HG03095 (cell line): ENCODE data around the gene CYP2U1.
"Not testable (repeated sequence)": the region's sequence is repeated elsewhere in the genome, so short reads cannot be mapped to it uniquely, and the experiment has no call there.

Experiments used
- ATAC-seq: cut with Tn5 transposase; IDR thresholded peaks from one replicate; pipeline ENCODE4 v1.9.1; 2021; ENCODE audit warnings: moderate library complexity; ENCODE audit not compliant: unreplicated experiment

CYP2U1 gene

GRCh38 chr4:107917500-107917899, 13.8 kb upstream of the CYP2U1 start:
- ATAC-seq, result no peak

- no peak for ATAC-seq
Observed at GRCh38 chr4:107922486-107923473, 8.6 kb upstream of the CYP2U1 start.

- ATAC-seq, result not testable (repeated sequence)
Observed at GRCh38 chr4:107925713-107926112, 5.6 kb upstream of the CYP2U1 start.

GRCh38 chr4:107926875-107927274, 4.5 kb upstream of the CYP2U1 start:
- not testable (repeated sequence) for ATAC-seq

GRCh38 chr4:107931775-107932321, 499 bp downstream of the CYP2U1 start:
- peak; percentile 23 for ATAC-seq

GRCh38 chr4:107935246-107935645, 3.9 kb downstream of the CYP2U1 start:
- ATAC-seq, result no peak

GRCh38 chr4:107937040-107937439, 5.7 kb downstream of the CYP2U1 start:
- ATAC-seq, result peak; percentile 42

GRCh38 chr4:107939307-107939706, 8.0 kb downstream of the CYP2U1 start:
- no peak for ATAC-seq

- ATAC-seq, result no peak
Observed at GRCh38 chr4:107945809-107946208, 14.5 kb downstream of the CYP2U1 start.

GRCh38 chr4:107950746-107951540, 19.6 kb downstream of the CYP2U1 start:
- ATAC-seq, result no peak

- no peak for ATAC-seq
Observed at GRCh38 chr4:107951551-107951950, 20.2 kb downstream of the CYP2U1 start.

- ATAC-seq, result no peak
Observed at GRCh38 chr4:107956011-107956410, 24.7 kb downstream of the CYP2U1 start.

- no peak for ATAC-seq
Observed at GRCh38 chr4:107966903-107967302, 35.6 kb downstream of the CYP2U1 start.

- not testable (repeated sequence) for ATAC-seq
Observed at GRCh38 chr4:107967519-107967918, 36.2 kb downstream of the CYP2U1 start.

- ATAC-seq, result not testable (repeated sequence)
Observed at GRCh38 chr4:107967921-107968320, 36.6 kb downstream of the CYP2U1 start.

- ATAC-seq, result no peak
Observed at GRCh38 chr4:107970063-107970798, 38.9 kb downstream of the CYP2U1 start.

- no peak for ATAC-seq
Observed at GRCh38 chr4:107972605-107973004, 41.3 kb downstream of the CYP2U1 start.

- ATAC-seq, result no peak
Observed at GRCh38 chr4:107974523-107974922, 43.2 kb downstream of the CYP2U1 start.

- ATAC-seq, result no peak
Observed at GRCh38 chr4:107977482-107977881, 46.1 kb downstream of the CYP2U1 start.

GRCh38 chr4:107977966-107978705, 46.8 kb downstream of the CYP2U1 start:
- ATAC-seq, result no peak
